Transverse colon (tissue), 4 donors: Measurements from ENCODE around the gene XPOT. TPM values are rescaled to one million over a fixed set of nuclear protein-coding genes. Genes with fewer than 3 reads are reported as not detected.

Source experiments
- DNase-seq: peaks from one replicate; pipeline ENCODE4 v3.0.0-alpha.2; 2019
- H3K27ac ChIP-seq, 4 donors: fragments of 200-600 bp; sonication (generic); 2 replicates each; pipeline ENCODE4 v1.5.1; 2016 to 2018; ENCODE audit warnings: inconsistent platforms in 4 of 4
- H3K27me3 ChIP-seq: fragments of 200-600 bp; sonication (generic); 2 replicates; pipeline ENCODE4 v1.5.1; 2017; ENCODE audit warnings: inconsistent platforms
- H3K36me3 ChIP-seq, 4 donors: fragments of 200-600 bp; sonication (generic); 2 replicates each; pipeline ENCODE4 v1.5.1; 2017 to 2019; ENCODE audit warnings: inconsistent platforms in 4 of 4
- H3K4me1 ChIP-seq, 4 donors: fragments of 200-600 bp; sonication (generic); 2 replicates each; pipeline ENCODE4 v1.5.1; 2017 to 2020; ENCODE audit warnings: inconsistent platforms in 4 of 4
- H3K4me3 ChIP-seq, 4 donors: fragments of 200-600 bp; sonication (generic); 1 replicate in 1 of 4; 2 replicates in 3 of 4; pipeline versions ENCODE4 v1.5.1 to v1.6.1; 2017 to 2019; ENCODE audit warnings: inconsistent platforms in 4 of 4
- H3K9me3 ChIP-seq, 2 donors: fragments of 200-600 bp; sonication (generic); 2 replicates each; pipeline ENCODE4 v1.5.1; 2017 to 2019; ENCODE audit warnings: inconsistent platforms in 2 of 2
- EP300 ChIP-seq: sonication (generic); formaldehyde crosslinking; IDR thresholded peaks from one replicate; pipeline ENCODE4 v1.6.1; 2017; ENCODE audit warnings: antibody characterized with exemption, low read depth
- POLR2A ChIP-seq: fragments of 450-650 bp; IDR thresholded peaks from one replicate; pipeline ENCODE4 v1.6.1; 2016; ENCODE audit warnings: antibody characterized with exemption, mild to moderate bottlenecking, moderate library complexity
- POLR2AphosphoS5 ChIP-seq, 3 donors: sonication (generic); formaldehyde crosslinking; IDR thresholded peaks; one replicate each; pipeline ENCODE4 v1.6.1; 2016; ENCODE audit warnings: antibody characterized with exemption in 3 of 3
- WGBS, 2 donors: methylation state at CpG; one replicate each; pipeline ENCODE4 v1.1.5; 2018; ENCODE audit warnings: low coverage in 1 of 2; 5-methylcytosine and 5-hydroxymethylcytosine counted together
- in situ Hi-C, 4 donors: fragments of 200-750 bp; cut with MboI; loops; one replicate each; pipeline versions ENCODE4 v1.15.0 to v1.15.1; 2017; ENCODE audit warnings: low sequenced_read_pairs in 3 of 4, low pct_ligation_motif_present in 1 of 4, low pct_unique_long_range_greater_than_20kb in 1 of 4
- intact Hi-C: fragments of 100-400 bp; cut with DNase I; formaldehyde crosslinking; loops from one replicate; pipeline ENCODE4 v1.15.1; 2023; ENCODE audit warnings: low total_unique reads
- total RNA-seq, 4 donors: library from RNA; depleted of rRNA; stranded (reverse); fragments of >200 nt; gene quantifications; one replicate each; pipeline ENCODE4 v1.1.0, GENCODE V29; 2016
- TF ChIP-seq, protein P1 (sequence below), 5 experiments: fragments of 200-600 bp in 3 of 5; fragments of 450-650 bp in 2 of 5; sonication (generic) in 3 of 5; IDR thresholded peaks; 1 replicate in 2 of 5; 2 replicates in 3 of 5; pipeline ENCODE4 v1.5.1; 2016 to 2017; ENCODE audit warnings: antibody characterized with exemption in 5 of 5, inconsistent platforms in 3 of 5, mild to moderate bottlenecking in 2 of 5, moderate library complexity in 1 of 5

The XPOT gene
- total RNA-seq, 4 donors from 2014 or later = 15.7 to 56.9 (median 27.0) TPM

DNA sequence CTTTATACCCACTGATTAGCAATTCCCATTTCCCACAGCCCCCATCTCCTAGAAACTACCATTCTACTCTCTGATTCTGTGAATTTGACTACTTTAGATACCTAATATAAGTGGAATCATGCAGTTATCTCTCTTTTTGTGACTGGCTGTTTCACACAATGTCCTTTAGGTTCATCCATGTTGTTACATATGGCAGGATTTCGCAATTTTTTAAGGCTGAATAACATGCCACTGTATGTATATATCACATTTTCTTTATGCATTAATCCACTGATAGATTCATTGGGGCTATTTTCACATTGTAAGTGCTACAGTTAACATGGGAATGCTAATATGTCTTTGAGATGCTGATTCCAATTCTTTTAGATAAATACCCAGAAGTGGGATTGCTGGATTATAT, 35.9 kb downstream of the XPOT start:
- Histone ChIP-seq H3K4me1 (no peaks in the 10 kb centered on the region), H3K36me3 (peaks cover 0 to 65% (median 26%) of the 10 kb centered on the region in 4 donors), H3K9me3 (no peaks in the 10 kb centered on the region), H3K27ac (no peak overlapping the region), H3K4me3 (no peak overlapping the region), H3K27me3 (no peaks in the 10 kb centered on the region)
- intact Hi-C loops (loop anchor here (5.0 kb wide), 1 partner anchor 257 kb away; no protein-coding TSS in a partner anchor), in situ Hi-C loops (loop anchor here in 1 of 4 donors (25.0 kb wide), 1 partner anchor 272 kb away; no protein-coding TSS in a partner anchor)
- 97 to 100% methylated on average over 1 of the region's 1 CpG for WGBS, 2 donors
- TF ChIP-seq, protein P1, sequence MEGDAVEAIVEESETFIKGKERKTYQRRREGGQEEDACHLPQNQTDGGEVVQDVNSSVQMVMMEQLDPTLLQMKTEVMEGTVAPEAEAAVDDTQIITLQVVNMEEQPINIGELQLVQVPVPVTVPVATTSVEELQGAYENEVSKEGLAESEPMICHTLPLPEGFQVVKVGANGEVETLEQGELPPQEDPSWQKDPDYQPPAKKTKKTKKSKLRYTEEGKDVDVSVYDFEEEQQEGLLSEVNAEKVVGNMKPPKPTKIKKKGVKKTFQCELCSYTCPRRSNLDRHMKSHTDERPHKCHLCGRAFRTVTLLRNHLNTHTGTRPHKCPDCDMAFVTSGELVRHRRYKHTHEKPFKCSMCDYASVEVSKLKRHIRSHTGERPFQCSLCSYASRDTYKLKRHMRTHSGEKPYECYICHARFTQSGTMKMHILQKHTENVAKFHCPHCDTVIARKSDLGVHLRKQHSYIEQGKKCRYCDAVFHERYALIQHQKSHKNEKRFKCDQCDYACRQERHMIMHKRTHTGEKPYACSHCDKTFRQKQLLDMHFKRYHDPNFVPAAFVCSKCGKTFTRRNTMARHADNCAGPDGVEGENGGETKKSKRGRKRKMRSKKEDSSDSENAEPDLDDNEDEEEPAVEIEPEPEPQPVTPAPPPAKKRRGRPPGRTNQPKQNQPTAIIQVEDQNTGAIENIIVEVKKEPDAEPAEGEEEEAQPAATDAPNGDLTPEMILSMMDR (IDR thresholded peaks at IDR 0.05) = no peak
- no peak for TF ChIP-seq POLR2AphosphoS5 (IDR thresholded peaks at IDR 0.05)
- TF ChIP-seq POLR2A = no peak
- no peak for TF ChIP-seq EP300
- no peak for DNase-seq

DNA sequence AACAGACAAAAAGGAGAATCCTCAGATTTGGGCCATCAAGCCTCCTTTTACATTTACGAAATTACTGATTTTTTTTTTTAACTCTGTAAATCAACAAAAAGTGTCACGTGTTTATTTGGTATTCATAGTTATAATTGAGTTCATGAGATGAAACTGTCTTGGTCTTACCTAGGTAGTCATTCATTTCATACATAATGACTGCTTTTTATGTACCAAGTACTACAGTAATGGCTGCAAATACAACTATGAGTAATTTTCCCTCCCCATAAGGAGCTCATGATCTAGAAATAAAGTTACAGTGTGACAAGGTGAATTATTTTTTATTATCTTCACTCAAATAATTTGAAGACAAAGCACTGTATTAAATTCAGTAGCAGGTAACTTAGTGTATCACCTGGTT, 41.3 kb downstream of the XPOT start:
- no peaks in the 10 kb centered on the region for H3K27me3 ChIP-seq
- H3K4me1 ChIP-seq = no peaks in the 10 kb centered on the region
- H3K27ac ChIP-seq = no peak overlapping the region
- no peaks in the 10 kb centered on the region for H3K9me3 ChIP-seq
- no peak for TF ChIP-seq EP300
- no peak for TF ChIP-seq POLR2AphosphoS5 (IDR thresholded peaks at IDR 0.05)
- TF ChIP-seq POLR2A = no peak
- TF ChIP-seq, protein P1 (IDR thresholded peaks at IDR 0.05) = no peak
- intact Hi-C loops = no loop called here
- no peak for DNase-seq
- in situ Hi-C loops = loop anchor here in 1 of 4 donors (25.0 kb wide), 1 partner anchor 267 kb away; no protein-coding TSS in a partner anchor
- WGBS, 2 donors = 82 to 90% methylated on average over 2 of the region's 2 CpGs
- H3K36me3 ChIP-seq = peaks cover 0 to 35% (median 6%) of the 10 kb centered on the region in 4 donors
- no peak overlapping the region for H3K4me3 ChIP-seq

DNA sequence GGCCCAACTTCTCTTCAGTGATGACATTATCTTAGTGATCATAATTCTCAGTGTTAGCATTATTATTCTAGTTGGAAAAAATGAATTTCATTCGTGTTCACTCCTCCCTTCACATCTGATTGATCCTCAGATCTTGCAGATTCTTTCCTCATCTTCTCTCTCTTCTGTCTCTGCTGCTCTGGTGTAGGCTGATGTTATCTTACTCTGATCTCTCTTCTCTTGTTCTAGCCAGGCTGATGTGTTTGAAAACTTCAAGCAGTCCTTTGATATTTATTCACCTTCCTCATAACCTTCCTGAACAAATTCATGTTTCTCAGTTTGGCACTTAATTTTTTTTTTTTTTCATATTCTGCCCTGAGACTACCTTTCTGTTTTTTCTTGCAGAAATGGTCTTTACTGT, 42.1 kb downstream of the XPOT start:
- peaks cover 0 to 27% (median 6%) of the 10 kb centered on the region in 4 donors for H3K36me3 ChIP-seq
- H3K27me3 ChIP-seq = no peaks in the 10 kb centered on the region
- no peak overlapping the region for H3K4me3 ChIP-seq
- DNase-seq = no peak
- intact Hi-C loops (no loop called here), in situ Hi-C loops (loop anchor here in 1 of 4 donors (25.0 kb wide), 1 partner anchor 266 kb away; no protein-coding TSS in a partner anchor)
- WGBS, 2 donors = 67 to 74% methylated on average over 1 of the region's 1 CpG
- no peaks in the 10 kb centered on the region for H3K9me3 ChIP-seq
- no peak overlapping the region for H3K27ac ChIP-seq
- TF ChIP-seq POLR2AphosphoS5 (IDR thresholded peaks at IDR 0.05) (no peak), EP300 (no peak), POLR2A (no peak)
- TF ChIP-seq, protein P1 (IDR thresholded peaks at IDR 0.05) = no peak
- H3K4me1 ChIP-seq = peaks cover 2 to 7% (median 3%) of the 10 kb centered on the region in 4 donors

DNA sequence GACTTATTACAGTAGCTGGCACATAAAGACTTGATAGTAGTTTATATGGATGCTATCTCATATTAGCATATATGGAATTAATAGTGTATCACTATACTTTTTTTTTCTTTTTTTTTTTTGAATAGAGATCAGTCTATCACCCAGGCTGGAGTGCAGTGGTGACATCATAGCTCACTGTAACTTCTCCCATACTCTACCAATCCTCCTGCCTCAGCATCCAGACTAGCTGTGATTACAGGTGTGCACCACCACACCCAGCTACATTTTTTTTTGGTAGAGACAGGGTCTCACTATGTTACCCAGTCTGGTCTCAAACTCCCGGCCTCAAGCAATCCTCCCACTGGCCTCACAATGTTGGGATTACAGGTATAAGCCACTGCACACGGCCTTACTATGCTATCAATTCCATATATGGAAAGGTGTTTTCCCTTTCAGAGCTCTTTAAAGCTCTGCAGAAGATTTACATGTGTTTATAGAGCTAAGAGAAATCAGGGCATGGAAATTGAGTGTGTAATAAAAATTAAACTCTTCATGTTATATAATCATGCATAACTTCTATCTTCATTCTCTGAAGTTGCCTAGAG, 46.0 kb downstream of the XPOT start:
- H3K4me1 ChIP-seq = peaks cover 2 to 23% (median 10%) of the 10 kb centered on the region in 4 donors
- H3K9me3 ChIP-seq = no peaks in the 10 kb centered on the region
- WGBS, 2 donors = 60 to 70% methylated on average over 2 of the region's 2 CpGs
- in situ Hi-C loops = no loop called here
- no peak for DNase-seq
- H3K36me3 ChIP-seq = peaks cover 0 to 15% (median 0%) of the 10 kb centered on the region in 4 donors
- no peaks in the 10 kb centered on the region for H3K27me3 ChIP-seq
- no peak overlapping the region for H3K4me3 ChIP-seq
- TF ChIP-seq EP300 (no peak), POLR2A (no peak), POLR2AphosphoS5 (IDR thresholded peaks at IDR 0.05) (no peak)
- TF ChIP-seq, protein P1 (IDR thresholded peaks at IDR 0.05) = no peak
- intact Hi-C loops = no loop called here
- no peak overlapping the region for H3K27ac ChIP-seq
